Loucy (cell line): ENCODE data around the gene HOXD1.

Source experiments
- H2AFZ ChIP-seq: fragments of 200-600 bp; sonication (generic); 2 replicates; pipeline ENCODE4 v1.6.0; 2016; ENCODE audit warnings: antibody characterized with exemption, mild to moderate bottlenecking, low read length, moderate library complexity
- H3F3A ChIP-seq: fragments of 200-600 bp; 2 replicates; pipeline ENCODE4 v1.6.0; 2016; ENCODE audit warnings: antibody characterized with exemption, low read depth, mild to moderate bottlenecking
- H3K27me3 ChIP-seq: fragments of 200-600 bp; sonication (generic); 2 replicates; pipeline ENCODE4 v1.6.1; 2014; ENCODE audit warnings: low read length, mild to moderate bottlenecking; ENCODE audit not compliant: insufficient read depth, poor library complexity, severe bottlenecking
- H3K36me3 ChIP-seq: fragments of 200-600 bp; sonication (generic); 2 replicates; pipeline ENCODE4 v1.6.1; 2016; ENCODE audit warnings: low read length; ENCODE audit not compliant: insufficient read depth
- H3K4me1 ChIP-seq: fragments of 200-600 bp; sonication (generic); 2 replicates; pipeline ENCODE4 v1.5.1; 2014; ENCODE audit warnings: low read length, mild to moderate bottlenecking; ENCODE audit not compliant: insufficient read depth, poor library complexity, severe bottlenecking
- H3K4me2 ChIP-seq: fragments of 200-600 bp; sonication (generic); 2 replicates; pipeline ENCODE4 v1.6.0; 2014; ENCODE audit warnings: antibody characterized with exemption, low read length, low read depth, mild to moderate bottlenecking; ENCODE audit not compliant: poor library complexity, severe bottlenecking
- H3K4me3 ChIP-seq: fragments of 200-600 bp; sonication (generic); 2 replicates; pipeline ENCODE4 v1.5.1; 2014; ENCODE audit warnings: low read length, mild to moderate bottlenecking, mixed read lengths; ENCODE audit not compliant: poor library complexity, severe bottlenecking
- H3K79me2 ChIP-seq: fragments of 200-600 bp; sonication (generic); 2 replicates; pipeline ENCODE4 v1.6.1; 2014; ENCODE audit warnings: low read length; ENCODE audit not compliant: insufficient read depth
- H3K9ac ChIP-seq: fragments of 200-600 bp; sonication (generic); 2 replicates; pipeline ENCODE4 v1.6.0; 2014; ENCODE audit warnings: mild to moderate bottlenecking, low read depth, low read length, moderate library complexity; ENCODE audit not compliant: poor library complexity, severe bottlenecking
- H3K9me2 ChIP-seq: fragments of 200-600 bp; sonication (generic); replicated peaks from 2 replicates; pipeline ENCODE4 v1.6.1; 2016; ENCODE audit warnings: low read depth, low read length, mixed read lengths
- H3K9me3 ChIP-seq: fragments of 200-600 bp; sonication (generic); 2 replicates; pipeline ENCODE4 v1.6.1; 2014; ENCODE audit warnings: mild to moderate bottlenecking, antibody characterized with exemption, low read length, low read depth; ENCODE audit not compliant: insufficient read depth
- H4K20me1 ChIP-seq: fragments of 200-600 bp; sonication (generic); 2 replicates; pipeline ENCODE4 v1.6.0; 2014; ENCODE audit warnings: antibody characterized with exemption, low read length, mild to moderate bottlenecking; ENCODE audit not compliant: insufficient read depth, poor library complexity, severe bottlenecking
- CTCF ChIP-seq: fragments of 200-600 bp; sonication (generic); conservative IDR thresholded peaks from 2 replicates; pipeline ENCODE4 v1.5.1; 2014; ENCODE audit warnings: mild to moderate bottlenecking, antibody characterized with exemption, low read length
- EZH2phosphoT487 ChIP-seq: fragments of 200-600 bp; IDR thresholded peaks from 2 replicates; pipeline ENCODE4 v1.6.1; 2018; ENCODE audit warnings: antibody characterized with exemption, mild to moderate bottlenecking, moderate library complexity, borderline replicate concordance

HOXD1 gene

GRCh38 chr2:176162911-176163671 lies 25.4 kb upstream of the HOXD1 start:
- Histone ChIP-seq H3K4me1 (no peaks in the 10 kb centered on the region), H3K9me3 (no peaks in the 10 kb centered on the region), H4K20me1 (no peaks in the 10 kb centered on the region), H3K36me3 (no peaks in the 10 kb centered on the region), H3K9me2 (no peaks in the 10 kb centered on the region), H3F3A (no peaks in the 10 kb centered on the region), H3K79me2 (no peaks in the 10 kb centered on the region), H3K9ac (no peak overlapping the region), H3K4me3 (no peak overlapping the region), H3K4me2 (no peak overlapping the region), H3K27me3 (no peaks in the 10 kb centered on the region), H2AFZ (no peak overlapping the region)
- TF ChIP-seq CTCF (no peak), EZH2phosphoT487 (no peak)

- H3K9ac ChIP-seq: no peak overlapping the region
- H3K79me2 ChIP-seq: no peaks in the 10 kb centered on the region
- H3K9me3 ChIP-seq: no peaks in the 10 kb centered on the region
- no peaks in the 10 kb centered on the region for H3K27me3 ChIP-seq
- H3K36me3 ChIP-seq: no peaks in the 10 kb centered on the region
- H2AFZ ChIP-seq: no peak overlapping the region
- TF ChIP-seq EZH2phosphoT487 (no peak), CTCF (no peak)
- no peak overlapping the region for H3K4me3 ChIP-seq
- no peaks in the 10 kb centered on the region for H3F3A ChIP-seq
- H3K9me2 ChIP-seq: no peaks in the 10 kb centered on the region
- no peaks in the 10 kb centered on the region for H3K4me1 ChIP-seq
- no peaks in the 10 kb centered on the region for H4K20me1 ChIP-seq
- no peak overlapping the region for H3K4me2 ChIP-seq
Measured at GRCh38 chr2:176163672-176164056, 24.8 kb upstream of the HOXD1 start.

GRCh38 chr2:176164201-176164600 lies 24.3 kb upstream of the HOXD1 start:
- TF ChIP-seq EZH2phosphoT487: no peak
- TF ChIP-seq CTCF: no peak
- no peaks in the 10 kb centered on the region for H3K4me1 ChIP-seq
- H3K4me3 ChIP-seq: no peak overlapping the region
- H3K4me2 ChIP-seq: no peak overlapping the region
- no peaks in the 10 kb centered on the region for H4K20me1 ChIP-seq
- no peaks in the 10 kb centered on the region for H3K9me2 ChIP-seq
- no peaks in the 10 kb centered on the region for H3K27me3 ChIP-seq
- no peak overlapping the region for H3K9ac ChIP-seq
- H3K79me2 ChIP-seq: no peaks in the 10 kb centered on the region
- no peaks in the 10 kb centered on the region for H3F3A ChIP-seq
- no peak overlapping the region for H2AFZ ChIP-seq
- H3K9me3 ChIP-seq: no peaks in the 10 kb centered on the region
- no peaks in the 10 kb centered on the region for H3K36me3 ChIP-seq
